ENCODE results near the gene VIPAS39.
"Not testable (repeated sequence)": the region's sequence is repeated elsewhere in the genome, so short reads cannot be mapped to it uniquely, and the experiment has no call there.

VIPAS39 gene

GRCh38 chr14:77469539-77469938 lies 12.1 kb upstream of the VIPAS39 start:
- peak; percentile 43 for DNase-seq

DNA sequence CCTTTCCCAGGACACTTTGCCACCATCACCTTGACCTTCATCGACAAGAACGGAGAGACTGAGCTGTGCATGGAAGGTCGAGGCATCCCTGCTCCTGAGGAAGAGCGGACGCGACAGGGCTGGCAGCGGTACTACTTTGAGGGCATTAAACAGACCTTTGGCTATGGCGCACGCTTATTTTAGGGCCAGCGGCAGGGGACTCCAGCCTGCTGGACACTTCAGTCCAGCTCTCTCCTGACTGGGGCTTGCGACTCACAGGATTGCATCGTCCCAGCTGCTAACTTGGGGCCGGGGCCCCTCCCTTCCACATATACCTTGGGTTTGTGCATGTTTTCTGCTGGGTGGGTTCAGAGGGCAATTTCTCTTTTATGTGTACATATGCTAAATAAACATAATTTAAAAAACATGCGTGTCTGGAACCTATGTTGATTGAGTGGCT lies 11.7 kb upstream of the VIPAS39 start:
- DNase-seq: peak; percentile 43

- peak; percentile 28 for DNase-seq
Measured at GRCh38 chr14:77467801-77468200, 10.4 kb upstream of the VIPAS39 start.

GRCh38 chr14:77459072-77459723 lies 1.8 kb upstream of the VIPAS39 start:
- peak; percentile 81 for DNase-seq

GRCh38 chr14:77458249-77458950 lies 999 bp upstream of the VIPAS39 start:
- peak; percentile 67 for DNase-seq

- peak; percentile 69 for DNase-seq
Measured at GRCh38 chr14:77457115-77457521, 283 bp downstream of the VIPAS39 start.

GRCh38 chr14:77455966-77456640 lies 1.3 kb downstream of the VIPAS39 start:
- DNase-seq: no peak

- DNase-seq: no peak
Measured at GRCh38 chr14:77442196-77442595, 15.2 kb downstream of the VIPAS39 start.

- no peak for DNase-seq
Measured at GRCh38 chr14:77439861-77440260, 17.5 kb downstream of the VIPAS39 start.

DNA sequence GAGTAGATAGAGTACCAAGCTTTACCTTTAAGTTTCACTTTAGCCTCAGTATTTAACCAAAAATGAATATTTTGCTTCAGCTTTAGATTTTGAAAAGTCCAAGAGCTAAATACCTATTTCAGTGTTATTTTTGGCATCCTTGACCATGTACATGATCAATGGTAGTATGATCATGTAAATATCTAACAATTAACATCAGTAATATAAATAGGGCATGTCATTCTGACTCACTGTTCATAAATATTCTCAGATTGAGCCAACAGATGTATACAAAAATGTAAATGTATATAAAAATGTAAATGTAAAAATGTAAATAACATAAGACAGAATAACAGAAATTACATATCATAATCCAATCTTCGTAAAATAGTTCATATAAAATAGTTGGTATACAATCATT lies 18.8 kb downstream of the VIPAS39 start:
- no peak for DNase-seq

- no peak for DNase-seq
Measured at GRCh38 chr14:77436042-77436441, 21.4 kb downstream of the VIPAS39 start.

- no peak for DNase-seq
Measured at GRCh38 chr14:77426396-77426795, 31.0 kb downstream of the VIPAS39 start.

DNA sequence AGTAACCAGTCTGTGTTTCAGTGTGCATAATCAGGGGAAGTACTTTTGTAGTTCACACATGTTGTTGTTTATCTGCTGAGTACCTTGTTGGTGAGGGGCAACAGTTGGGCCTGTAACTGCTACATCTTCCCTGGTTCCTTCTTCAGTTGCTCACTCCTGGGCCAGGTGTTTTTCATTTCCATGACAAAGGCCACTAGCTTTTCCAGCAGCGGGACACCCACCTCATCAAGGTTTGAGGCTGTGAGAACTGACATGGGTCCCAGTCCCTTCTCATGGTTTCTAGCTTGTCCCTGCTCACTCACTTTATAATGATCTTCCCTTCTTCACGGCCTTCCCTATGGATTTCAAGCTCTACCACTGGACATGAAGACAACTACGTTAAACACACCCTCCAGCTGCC lies 32.5 kb downstream of the VIPAS39 start:
- DNase-seq: no peak

- no peak for DNase-seq
Measured at GRCh38 chr14:77423423-77423822, 34.0 kb downstream of the VIPAS39 start, which contains the start of gene NOXRED1. Gene NOXRED1 (minus strand): TSS chr14:77423523. CDS start chr14:77422889, 634 bp downstream.

GRCh38 chr14:77421201-77421600 lies 36.2 kb downstream of the VIPAS39 start:
- DNase-seq: no peak

GRCh38 chr14:77416836-77417235 lies 40.6 kb downstream of the VIPAS39 start:
- DNase-seq: no peak

GRCh38 chr14:77416098-77416497 lies 41.3 kb downstream of the VIPAS39 start:
- not testable (repeated sequence) for DNase-seq

GRCh38 chr14:77415403-77416030 lies 41.9 kb downstream of the VIPAS39 start:
- not testable (repeated sequence) for DNase-seq

DNA sequence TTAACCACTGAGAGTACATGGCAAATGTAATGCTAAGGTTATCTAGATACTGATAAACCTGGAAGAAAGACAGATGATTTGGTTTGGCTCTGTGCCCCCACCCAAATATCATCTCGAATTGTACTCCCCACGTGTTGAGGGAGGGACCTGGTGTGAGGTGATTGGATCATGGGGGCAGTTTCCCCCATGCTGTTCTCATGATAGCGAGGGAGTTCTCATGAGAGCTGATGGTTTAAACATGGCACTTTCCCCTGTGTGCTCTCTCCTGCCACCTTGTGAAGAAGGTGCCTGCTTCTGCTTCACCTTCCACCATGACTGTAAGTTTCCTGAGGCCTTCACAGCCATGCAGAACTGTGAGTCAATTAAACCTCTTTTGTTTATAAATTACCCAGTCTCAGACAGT lies 48.3 kb downstream of the VIPAS39 start:
- DNase-seq: peak; percentile 56

- no peak for DNase-seq
Measured at GRCh38 chr14:77407158-77407557, 50.2 kb downstream of the VIPAS39 start.

- DNase-seq: no peak
Measured at GRCh38 chr14:77406718-77407117, 50.7 kb downstream of the VIPAS39 start.

DNA sequence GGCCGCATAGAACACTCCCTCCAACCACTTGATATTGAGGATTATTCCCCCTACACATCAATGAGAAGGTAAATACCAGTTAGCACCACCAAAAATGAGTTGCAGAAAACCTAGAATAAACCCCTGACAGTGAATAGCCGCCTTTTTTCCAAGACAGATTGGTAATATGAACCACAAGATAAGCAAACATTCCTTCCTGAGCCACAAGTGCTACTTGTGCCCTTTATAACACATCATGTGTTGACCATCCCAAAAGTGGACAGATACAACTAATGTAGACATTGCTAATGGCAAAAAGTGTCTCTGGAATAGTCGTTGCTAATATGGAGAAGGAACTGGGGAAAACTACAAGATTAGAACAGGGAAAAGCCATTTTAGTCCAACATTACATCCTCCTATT lies 51.3 kb downstream of the VIPAS39 start:
- no peak for DNase-seq

GRCh38 chr14:77403768-77404167 lies 53.6 kb downstream of the VIPAS39 start:
- peak; percentile 12 for DNase-seq
